Smooth muscle cell of the brain vasculature (primary cell): ENCODE measurements around the gene ANKRD16.
"Not testable (repeated sequence)": the region's sequence is repeated elsewhere in the genome, so short reads cannot be mapped to it uniquely, and the experiment has no call there.

ENCODE experiments used
- DNase-seq: peaks from one replicate; pipeline ENCODE4 v3.0.0-alpha.2; 2012; ENCODE audit warnings: low read depth, low spot score

Gene ANKRD16

GRCh38 chr10:5903563-5903962 lies 13.9 kb upstream of the ANKRD16 start:
- DNase-seq = no peak

- DNase-seq = no peak
Observed at GRCh38 chr10:5902511-5903274, 13.0 kb upstream of the ANKRD16 start.

GRCh38 chr10:5900247-5900646 lies 10.6 kb upstream of the ANKRD16 start:
- DNase-seq = no peak

- no peak for DNase-seq
Observed at GRCh38 chr10:5898163-5898562, 8.5 kb upstream of the ANKRD16 start.

- no peak for DNase-seq
Observed at GRCh38 chr10:5897504-5897903, 7.8 kb upstream of the ANKRD16 start.

- no peak for DNase-seq
Observed at GRCh38 chr10:5897053-5897340, 7.3 kb upstream of the ANKRD16 start.

- no peak for DNase-seq
Observed at GRCh38 chr10:5896208-5897052, 6.7 kb upstream of the ANKRD16 start.

GRCh38 chr10:5895804-5896203 lies 6.1 kb upstream of the ANKRD16 start:
- no peak for DNase-seq

GRCh38 chr10:5895365-5895764 lies 5.7 kb upstream of the ANKRD16 start:
- no peak for DNase-seq

- DNase-seq = no peak
Observed at GRCh38 chr10:5894873-5895272, 5.2 kb upstream of the ANKRD16 start.

GRCh38 chr10:5894403-5894802 lies 4.7 kb upstream of the ANKRD16 start:
- no peak for DNase-seq

- DNase-seq = no peak
Observed at GRCh38 chr10:5893321-5893720, 3.6 kb upstream of the ANKRD16 start.

GRCh38 chr10:5892007-5892406 lies 2.3 kb upstream of the ANKRD16 start:
- no peak for DNase-seq

GRCh38 chr10:5891009-5891408 lies 1.3 kb upstream of the ANKRD16 start:
- no peak for DNase-seq

- no peak for DNase-seq
Observed at GRCh38 chr10:5890452-5890915, 791 bp upstream of the ANKRD16 start.

- no peak for DNase-seq
Observed at GRCh38 chr10:5888843-5889623, 660 bp downstream of the ANKRD16 start.

- no peak for DNase-seq
Observed at GRCh38 chr10:5888351-5888750, 1.3 kb downstream of the ANKRD16 start.

- DNase-seq = no peak
Observed at GRCh38 chr10:5887641-5888040, 2.1 kb downstream of the ANKRD16 start.

GRCh38 chr10:5887029-5887428 lies 2.7 kb downstream of the ANKRD16 start:
- no peak for DNase-seq

- DNase-seq = no peak
Observed at GRCh38 chr10:5885619-5886018, 4.1 kb downstream of the ANKRD16 start.

- no peak for DNase-seq
Observed at GRCh38 chr10:5882961-5883360, 6.7 kb downstream of the ANKRD16 start.

- DNase-seq = not testable (repeated sequence)
Observed at GRCh38 chr10:5877041-5877440, 12.7 kb downstream of the ANKRD16 start.
